HG03378 (cell line): ENCODE results near the gene CELSR3.

ENCODE experiments used
- ATAC-seq: cut with Tn5 transposase; IDR thresholded peaks from one replicate; pipeline ENCODE4 v1.9.1; 2021; ENCODE audit warnings: mild to moderate bottlenecking, moderate library complexity; ENCODE audit not compliant: unreplicated experiment

Gene CELSR3

DNA sequence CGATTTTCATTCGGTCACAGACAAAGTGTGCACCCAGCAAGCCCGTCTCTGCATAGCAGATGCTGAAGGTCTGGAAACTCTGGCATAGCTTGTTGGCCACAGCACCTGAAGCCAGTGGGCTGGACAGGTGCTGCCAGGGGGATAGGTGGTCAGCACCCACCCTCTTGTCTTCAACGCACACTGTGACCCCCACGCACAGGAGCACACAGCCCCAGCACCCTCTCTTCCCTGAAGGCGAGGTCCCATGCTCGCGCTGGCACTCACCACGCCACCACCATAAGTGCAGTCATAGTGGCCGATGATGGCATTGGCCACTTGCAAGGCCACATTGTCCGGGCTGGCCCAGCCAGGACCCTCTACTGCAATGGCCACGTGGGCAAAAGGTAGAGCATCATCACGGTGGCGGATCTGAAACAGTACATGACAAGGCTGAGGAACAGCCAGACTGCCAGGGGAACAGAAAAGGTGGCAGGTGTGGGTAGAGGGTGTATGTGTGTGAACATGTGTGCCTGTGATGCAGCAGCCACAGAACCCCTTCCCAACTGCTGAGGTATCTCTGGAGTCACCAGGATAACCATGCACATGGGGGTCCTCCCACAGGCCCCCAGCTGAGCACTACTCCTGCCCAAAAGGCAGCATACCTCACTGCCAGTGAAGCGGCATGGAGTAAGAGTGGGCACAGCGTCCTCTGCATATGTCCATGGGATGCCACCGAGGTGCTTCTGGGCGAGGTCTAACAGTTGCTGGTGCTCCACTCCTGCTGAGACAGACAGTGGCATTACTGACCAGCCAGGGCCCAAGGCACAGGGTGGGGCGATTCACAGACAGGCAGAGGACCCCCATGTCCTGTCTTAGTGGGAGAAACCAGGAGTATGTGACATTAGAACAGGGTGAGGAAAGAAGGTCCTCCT lies 61.7 kb downstream of the CELSR3 start:
- ATAC-seq: no peak

DNA sequence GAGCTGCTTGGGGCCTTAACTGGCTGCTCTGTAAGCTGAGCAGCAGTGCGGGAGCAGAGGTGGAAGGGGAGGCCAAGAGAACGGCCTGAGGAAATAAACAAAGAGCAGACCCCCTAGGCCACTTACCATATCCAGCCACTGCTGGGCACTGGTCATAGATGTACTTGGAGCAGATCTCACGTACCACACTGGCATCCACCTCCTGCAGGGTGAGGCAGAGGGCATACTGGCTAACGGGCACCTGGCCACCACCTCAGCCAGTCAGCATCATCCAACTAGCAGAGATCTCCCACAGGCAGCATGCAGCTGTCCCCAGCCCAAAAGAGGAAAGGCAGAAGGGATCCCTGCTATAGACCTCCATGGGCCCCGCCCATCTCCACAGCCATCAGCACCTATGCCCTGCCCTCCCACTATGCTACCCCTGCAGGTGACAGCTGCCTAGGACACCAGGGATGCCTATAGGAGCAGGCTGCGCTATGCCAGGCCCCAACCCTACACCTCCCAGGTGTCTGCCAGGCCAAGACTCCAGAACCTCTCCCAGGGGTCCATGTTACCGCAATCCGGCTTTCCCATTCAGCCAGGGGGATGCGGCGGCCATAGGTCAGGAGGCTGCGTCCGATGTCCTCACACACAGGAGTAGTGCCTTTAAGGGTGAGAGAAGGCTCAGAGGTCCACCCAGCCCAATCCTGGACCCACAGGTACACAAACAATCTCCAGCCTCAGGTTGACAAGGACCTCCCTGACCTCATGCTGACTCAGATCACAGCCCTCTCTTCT lies 63.0 kb downstream of the CELSR3 start:
- no peak for ATAC-seq

DNA sequence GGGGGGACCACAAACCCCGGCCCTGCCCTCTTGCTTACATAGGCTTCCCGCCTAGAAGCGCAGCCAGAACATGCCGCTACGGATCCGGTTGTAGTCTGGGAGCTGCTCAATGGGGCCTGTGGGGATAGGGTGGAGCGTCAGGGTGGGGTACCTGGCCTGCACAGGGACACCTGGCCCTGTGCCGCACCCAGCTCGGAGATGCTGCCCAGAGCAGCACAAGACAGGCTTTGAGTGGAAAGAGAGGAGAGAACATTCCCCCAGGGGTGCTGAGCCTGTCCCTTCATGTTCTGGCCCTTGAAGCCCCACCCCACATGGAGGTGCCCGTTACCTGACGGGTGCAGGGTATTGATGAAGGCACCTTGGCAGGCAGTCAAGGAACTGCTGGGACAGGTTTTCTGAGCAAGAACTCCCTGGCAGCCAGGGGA lies 63.6 kb downstream of the CELSR3 start:
- ATAC-seq: no peak

DNA sequence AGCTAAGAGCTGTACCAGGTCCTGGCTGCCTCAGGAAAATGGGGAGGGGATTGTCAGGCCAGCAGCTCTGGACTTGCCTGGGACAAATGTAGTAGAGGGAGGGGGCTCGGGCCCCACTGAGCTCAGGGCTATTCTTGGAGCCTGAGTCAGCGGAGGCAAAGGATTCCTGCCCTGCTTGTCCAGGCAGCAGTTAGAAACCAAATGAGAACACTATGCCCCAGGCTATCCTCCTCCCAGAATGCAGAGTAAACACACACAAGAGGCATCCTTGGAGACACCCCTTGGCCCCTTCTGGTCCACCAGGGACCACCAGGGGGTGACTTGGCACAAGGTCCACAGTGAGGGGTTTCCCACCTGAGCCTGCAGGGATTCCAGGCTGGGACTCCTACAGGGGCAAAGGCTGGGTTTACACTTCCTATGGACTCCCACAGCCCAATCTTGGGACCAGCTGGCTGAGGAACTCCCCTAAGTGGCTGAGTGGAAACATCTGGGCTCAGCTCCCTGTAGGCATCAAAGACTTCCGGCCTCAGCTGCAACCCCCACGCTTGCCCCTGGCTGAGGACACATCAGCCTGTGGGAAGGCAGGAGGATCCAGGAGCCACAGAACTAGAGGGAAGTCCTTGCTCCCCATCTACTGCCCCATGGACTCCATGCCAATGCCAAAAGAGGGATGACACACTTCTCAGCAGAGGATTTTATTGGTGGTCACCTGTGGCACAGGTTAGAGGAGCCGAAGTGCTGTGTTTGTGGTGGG lies 64.2 kb downstream of the CELSR3 start:
- no peak for ATAC-seq

DNA sequence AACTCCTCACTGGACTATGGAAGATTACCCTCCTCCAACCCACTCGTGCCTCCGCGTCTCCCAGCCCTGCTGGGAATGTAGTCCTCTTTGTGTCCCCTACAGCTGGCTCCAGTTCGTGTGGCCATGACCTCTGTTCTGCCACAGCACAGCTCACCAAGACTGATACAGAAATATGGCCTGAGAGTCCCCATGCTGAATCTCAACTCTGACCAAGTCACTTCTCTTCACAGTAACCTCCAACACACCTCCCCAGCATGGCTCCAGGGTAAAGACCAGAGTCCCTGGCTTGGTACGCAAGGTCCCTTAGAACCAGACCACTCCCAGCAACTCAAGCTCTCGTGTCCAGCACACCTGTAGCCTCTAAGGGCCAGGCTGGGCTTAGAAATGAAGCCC lies 65.3 kb downstream of the CELSR3 start:
- no peak for ATAC-seq

DNA sequence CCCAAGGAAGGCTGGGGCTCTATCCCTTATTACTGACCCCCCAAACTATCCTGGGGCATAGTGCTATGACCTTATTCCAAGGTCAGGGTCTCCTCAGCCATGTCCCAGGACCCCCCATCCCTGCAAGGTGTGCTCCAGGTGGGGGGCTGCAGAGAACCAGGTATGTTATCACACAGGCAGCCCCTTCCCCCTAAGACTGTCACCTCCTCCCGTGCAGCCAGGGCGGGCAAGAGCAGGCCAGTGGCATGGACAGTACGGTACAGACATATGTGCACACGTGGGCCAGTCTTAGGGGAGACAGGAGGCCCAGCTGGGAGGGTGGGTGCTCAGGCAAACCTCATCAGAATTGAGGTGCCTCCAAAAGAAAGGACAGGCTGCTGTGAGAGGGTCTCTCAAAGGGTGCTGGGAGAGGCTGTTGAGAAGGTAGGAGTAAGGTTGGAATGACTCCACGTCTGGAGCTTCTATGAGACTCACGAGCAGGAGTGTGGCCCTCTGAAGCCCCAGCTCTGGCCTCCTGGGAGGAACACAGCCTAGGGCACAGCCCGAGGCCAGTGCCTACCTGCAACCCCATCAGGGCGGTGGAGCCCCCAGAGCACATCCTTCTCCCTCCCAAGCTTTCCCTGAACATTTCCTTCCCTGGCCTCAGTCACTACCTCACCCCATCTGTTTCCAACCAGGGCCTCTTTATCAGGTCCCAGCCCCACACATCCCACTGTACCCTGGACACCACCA lies 65.8 kb downstream of the CELSR3 start:
- no peak for ATAC-seq

DNA sequence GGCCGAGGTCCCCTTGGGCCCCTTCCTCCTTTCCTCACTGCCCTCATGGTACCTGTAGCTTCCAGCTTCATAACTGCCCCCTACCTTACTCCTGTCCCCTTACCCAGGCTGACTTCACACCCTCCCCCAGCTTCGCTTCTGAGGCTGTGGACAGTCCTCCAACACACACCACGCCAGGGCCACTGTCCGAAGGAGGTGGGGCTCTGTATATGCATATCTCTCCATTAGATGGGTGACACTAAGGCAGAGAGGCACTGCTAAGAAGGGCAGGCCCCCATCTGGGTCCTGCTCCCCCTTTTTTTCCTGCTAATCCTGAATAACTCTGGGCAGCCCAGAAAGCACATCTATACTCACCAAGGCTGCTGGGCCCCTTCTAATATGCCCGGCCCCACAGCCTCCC lies 66.5 kb downstream of the CELSR3 start:
- no peak for ATAC-seq

DNA sequence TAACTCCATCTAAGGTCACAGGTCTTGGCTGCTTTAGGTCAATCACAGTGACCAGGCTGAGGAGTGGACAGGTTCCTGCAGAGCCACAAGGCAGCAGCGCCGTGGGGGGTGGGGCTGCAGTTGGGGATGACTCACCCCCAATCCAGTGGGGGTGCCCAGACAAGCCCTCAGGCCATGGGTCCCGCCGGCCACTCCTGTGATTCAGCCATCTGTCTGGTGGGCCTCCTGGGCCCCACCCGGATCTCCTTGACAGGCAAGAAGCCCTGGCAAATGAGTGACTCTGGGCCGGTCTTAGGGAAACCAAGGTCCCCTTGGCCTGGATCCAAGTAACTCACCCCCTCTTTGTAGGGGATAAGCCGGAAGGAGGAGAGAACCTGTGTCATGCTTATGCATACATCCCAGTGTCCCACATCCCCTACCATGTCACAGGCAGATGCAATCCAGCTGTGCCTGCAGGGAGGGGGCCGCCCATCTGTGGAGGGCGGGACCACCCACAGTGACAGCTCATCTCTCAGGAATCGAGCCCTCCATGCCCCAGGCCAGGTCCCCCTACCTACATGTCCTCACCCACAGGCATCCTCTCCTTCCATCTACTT lies 67.1 kb downstream of the CELSR3 start:
- no peak for ATAC-seq

DNA sequence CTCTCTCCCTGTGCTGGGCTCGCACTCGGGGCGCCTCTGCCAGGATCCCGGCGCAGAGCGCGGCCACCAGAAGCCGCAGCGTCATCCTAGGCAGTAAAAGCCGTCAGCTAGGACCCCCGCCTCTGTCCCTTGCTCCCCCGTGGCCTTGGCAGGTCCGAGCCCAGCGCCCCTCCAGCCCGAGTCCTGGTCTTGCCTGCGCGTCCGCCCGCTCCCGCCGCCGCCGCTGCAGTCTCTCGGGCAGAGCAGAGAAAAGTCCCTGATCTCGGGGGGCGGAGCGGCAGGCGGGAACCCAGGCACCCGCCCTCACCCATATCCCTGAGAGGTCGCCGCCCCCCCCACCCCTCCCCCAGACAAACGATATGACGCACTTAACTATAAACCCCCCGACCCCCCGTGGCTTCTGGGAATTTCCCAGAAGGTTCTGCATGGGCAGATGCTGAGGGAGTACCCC lies 67.6 kb downstream of the CELSR3 start, which contains the start of gene COL7A1:
TSS of gene COL7A1 (minus strand) at position 255 of the 451 bp plus-strand sequence. CDS start at position 85, 170 bp downstream.
- no peak for ATAC-seq

DNA sequence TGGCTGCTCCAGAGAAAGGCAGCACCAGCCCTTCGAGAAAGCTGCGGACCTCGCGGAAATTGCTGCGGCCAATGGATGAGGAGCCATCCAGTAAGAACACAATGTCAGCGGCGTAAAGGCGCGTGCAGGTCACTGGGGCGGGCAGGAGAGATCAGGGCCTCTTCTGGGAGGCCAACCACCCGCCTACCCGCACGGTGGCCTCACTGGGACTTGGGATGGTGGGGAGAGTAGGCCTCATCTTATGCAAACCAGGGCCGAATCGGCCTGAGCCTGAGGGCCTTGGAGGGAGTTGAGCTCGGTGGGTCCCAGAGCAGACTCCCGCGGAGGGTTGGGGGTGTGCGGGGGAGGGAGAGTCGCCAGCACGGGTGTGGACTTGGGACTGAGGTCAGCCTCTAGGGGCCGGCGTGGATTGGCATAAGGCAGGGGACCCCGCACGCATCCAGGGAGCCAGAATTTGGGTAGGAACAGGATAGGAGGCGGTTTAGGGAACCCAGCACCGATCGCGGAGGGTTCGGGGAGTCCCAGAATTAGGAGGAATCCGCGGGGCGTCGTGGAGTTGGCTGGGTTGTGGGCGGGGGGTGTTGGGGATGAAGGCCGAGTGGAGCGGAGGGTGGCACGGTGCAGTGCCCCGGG lies 68.2 kb downstream of the CELSR3 start:
- no peak for ATAC-seq

DNA sequence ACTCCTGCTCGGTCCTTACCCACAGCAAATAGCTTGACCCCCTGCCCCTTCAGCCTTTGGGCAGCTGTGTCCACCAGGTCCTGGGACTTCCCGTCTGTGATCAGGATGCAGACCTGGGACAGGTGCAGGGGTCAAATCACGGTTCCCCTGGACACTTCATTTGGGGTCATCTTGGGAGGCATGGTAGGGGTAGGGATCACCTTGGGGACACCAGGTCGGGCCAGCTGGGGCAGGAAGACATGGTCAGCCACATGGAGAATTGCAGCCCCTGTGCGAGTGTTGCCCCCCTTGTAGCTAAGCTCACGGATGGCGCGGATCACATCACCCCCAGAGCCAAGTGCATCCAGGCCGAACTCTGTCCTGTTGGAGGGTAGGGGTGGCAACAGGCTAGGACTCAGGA lies 69.3 kb downstream of the CELSR3 start:
- ATAC-seq: no peak

DNA sequence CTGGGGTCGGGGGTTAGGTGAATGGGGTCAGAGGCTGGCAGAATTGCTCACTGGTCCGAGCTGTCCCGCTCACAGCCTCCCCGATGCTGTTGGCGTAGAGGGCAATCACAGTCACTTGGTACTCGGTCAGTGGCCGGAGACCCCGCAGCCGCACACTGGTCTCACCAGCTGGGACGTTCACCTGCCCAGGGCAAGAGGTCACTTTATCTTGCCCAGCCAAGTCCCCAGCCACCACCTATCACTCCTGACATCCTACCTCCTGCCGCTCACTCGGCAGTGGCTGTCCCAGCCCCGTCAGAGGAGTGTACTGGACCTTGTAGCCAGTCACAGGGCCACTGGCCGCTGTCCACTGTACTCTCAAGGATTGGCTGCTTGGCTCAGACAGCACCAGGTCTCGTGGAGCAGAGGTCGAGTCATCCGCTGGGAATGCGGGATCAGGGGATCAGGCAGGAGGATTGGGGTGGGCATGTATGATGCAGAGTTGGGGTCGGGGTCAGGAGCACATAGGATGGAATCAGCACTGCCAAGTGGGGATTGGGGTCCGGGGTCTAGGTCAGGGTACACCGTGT lies 70.1 kb downstream of the CELSR3 start:
- no peak for ATAC-seq

DNA sequence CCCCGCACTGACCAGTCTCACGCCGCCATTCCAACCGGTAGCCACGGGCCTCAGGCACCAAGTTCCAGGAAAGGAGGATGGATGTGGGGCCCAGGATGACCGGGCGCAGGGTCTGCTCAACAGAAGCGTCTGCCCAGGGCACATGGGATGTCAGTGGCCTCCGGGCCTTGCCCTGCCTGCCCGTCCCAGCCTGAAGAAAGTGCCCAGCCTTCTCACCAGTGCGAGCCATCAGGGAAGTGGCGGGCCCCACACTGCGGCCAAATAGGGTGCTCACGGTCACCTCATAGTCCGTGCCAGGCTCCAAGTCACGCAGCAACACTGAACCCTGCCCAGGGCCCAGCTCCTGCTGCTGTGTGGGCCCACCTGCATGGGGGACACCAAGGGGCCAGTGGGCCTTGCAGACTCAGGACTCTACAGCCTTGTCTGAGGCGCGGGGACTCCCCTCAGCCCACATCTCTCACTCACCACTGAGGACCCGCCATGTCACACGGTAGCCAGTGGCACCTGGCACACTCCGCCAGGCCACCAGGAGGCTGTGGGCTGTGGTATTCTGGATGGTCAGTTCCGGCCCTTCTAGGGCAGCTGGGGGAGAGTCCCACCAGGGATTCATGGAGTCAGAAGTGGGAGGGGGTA lies 70.7 kb downstream of the CELSR3 start:
- no peak for ATAC-seq

DNA sequence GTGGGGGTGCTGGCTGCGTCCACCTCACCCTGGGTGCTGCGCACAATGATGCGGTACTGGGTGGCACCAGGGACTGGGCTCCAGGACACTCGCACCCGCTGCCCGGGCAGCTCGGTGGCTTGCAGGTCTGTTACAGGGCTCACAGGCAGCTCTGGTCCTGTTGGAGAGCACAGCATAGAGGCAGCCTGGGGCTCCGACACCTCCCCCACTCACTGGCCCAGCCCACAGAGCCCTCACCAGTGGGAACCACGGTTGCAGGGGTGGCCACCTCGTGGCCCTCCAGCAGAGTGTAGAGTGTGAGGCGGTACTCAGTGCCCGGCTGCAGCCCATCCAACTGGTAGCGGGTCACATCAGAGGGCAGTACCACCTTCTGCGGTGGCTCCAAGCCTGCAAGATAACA lies 71.2 kb downstream of the CELSR3 start:
- ATAC-seq: no peak

DNA sequence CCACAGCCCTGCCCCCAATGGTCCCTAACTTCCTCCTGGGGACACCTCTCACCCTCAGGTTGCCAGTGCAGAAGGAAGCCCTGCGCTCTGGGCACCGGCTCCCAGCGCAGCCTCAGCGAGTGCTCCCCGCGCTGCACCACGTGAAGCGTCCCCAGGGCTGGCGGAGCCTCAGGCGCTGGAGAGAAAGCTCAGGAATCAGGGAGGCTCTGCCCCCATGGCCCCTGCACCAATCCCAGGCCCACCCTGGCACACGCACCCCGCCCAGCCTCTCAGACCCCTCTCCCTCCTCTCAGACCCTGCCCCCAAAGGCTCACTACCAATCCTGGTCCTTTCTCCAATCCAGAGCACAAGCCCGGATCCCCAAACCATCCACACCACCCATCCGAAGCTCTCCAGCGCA lies 74.5 kb downstream of the CELSR3 start:
- ATAC-seq: no peak

DNA sequence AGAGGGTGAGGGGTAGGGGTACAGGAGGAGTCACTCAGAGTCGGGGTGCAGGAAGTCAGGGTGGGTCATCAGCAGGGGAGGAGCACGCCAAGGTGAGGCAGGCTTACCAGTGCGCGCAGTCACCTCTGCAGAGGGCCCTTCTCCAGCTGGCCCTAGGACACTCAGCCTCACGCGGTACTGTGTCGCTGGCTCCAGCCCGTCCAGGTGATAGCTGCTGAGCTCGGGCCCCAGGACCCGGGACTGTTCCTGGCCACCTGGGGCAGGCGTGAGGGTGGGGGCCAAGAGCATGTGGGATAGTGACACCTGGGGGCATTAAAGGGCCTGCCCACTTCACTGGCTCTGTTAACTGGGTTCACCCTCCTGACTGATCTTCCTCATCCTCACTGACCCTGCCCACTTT lies 75.0 kb downstream of the CELSR3 start:
- ATAC-seq: no peak
